ENCODE data around the gene MIPEP.

MIPEP gene

GRCh38 chr13:23735329-23735728 lies 153.9 kb downstream of the MIPEP start:
- H3K4me3 ChIP-seq (ENCODE audit: low read depth, low read length): no peak overlapping the region
- DNase-seq (ENCODE audit: low read depth): no peak
- TF ChIP-seq CTCF (IDR thresholded peaks at IDR 0.05; ENCODE audit: insufficient read depth, low read depth, low read length, missing control alignments): no peak

- no peak for TF ChIP-seq CTCF (IDR thresholded peaks at IDR 0.05; ENCODE audit: insufficient read depth, low read depth, low read length, missing control alignments)
- H3K4me3 ChIP-seq (ENCODE audit: low read depth, low read length): no peak overlapping the region
- DNase-seq (ENCODE audit: low read depth): no peak
These were observed 157.5 kb downstream of the MIPEP start for GRCh38 chr13:23731709-23732108.

GRCh38 chr13:23730251-23730650 lies 158.9 kb downstream of the MIPEP start:
- no peak for TF ChIP-seq CTCF (IDR thresholded peaks at IDR 0.05; ENCODE audit: insufficient read depth, low read depth, low read length, missing control alignments)
- no peak overlapping the region for H3K4me3 ChIP-seq (ENCODE audit: low read depth, low read length)
- no peak for DNase-seq (ENCODE audit: low read depth)

DNA sequence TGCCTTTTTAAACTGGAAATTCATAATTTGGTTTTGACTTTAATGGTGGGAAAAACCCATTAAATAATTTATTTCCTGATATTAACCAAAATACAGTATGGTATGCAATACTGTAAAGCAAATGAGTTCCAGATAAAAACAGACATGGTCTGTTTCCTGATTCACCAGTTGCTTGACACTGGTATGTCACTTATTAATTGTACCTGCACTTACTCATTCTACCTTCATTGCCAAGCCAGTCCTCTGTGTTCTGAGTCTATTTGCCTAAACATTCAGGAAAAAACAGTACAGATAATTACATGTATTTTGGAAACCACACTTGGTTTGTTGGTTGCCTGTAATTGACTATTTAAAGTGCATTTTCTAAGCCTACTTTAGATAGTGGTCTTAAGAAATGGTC lies 159.7 kb downstream of the MIPEP start:
- H3K4me3 ChIP-seq (ENCODE audit: low read depth, low read length): no peak overlapping the region
- TF ChIP-seq CTCF (IDR thresholded peaks at IDR 0.05; ENCODE audit: insufficient read depth, low read depth, low read length, missing control alignments): no peak
- no peak for DNase-seq (ENCODE audit: low read depth)

- no peak for TF ChIP-seq CTCF (IDR thresholded peaks at IDR 0.05; ENCODE audit: insufficient read depth, low read depth, low read length, missing control alignments)
- DNase-seq (ENCODE audit: low read depth): no peak
- H3K4me3 ChIP-seq (ENCODE audit: low read depth, low read length): no peak overlapping the region
These were observed 160.4 kb downstream of the MIPEP start for GRCh38 chr13:23728807-23729206.

GRCh38 chr13:23725922-23726321 lies 163.3 kb downstream of the MIPEP start:
- no peak overlapping the region for H3K4me3 ChIP-seq (ENCODE audit: low read depth, low read length)
- no peak for DNase-seq (ENCODE audit: low read depth)
- no peak for TF ChIP-seq CTCF (IDR thresholded peaks at IDR 0.05; ENCODE audit: insufficient read depth, low read depth, low read length, missing control alignments)

DNA sequence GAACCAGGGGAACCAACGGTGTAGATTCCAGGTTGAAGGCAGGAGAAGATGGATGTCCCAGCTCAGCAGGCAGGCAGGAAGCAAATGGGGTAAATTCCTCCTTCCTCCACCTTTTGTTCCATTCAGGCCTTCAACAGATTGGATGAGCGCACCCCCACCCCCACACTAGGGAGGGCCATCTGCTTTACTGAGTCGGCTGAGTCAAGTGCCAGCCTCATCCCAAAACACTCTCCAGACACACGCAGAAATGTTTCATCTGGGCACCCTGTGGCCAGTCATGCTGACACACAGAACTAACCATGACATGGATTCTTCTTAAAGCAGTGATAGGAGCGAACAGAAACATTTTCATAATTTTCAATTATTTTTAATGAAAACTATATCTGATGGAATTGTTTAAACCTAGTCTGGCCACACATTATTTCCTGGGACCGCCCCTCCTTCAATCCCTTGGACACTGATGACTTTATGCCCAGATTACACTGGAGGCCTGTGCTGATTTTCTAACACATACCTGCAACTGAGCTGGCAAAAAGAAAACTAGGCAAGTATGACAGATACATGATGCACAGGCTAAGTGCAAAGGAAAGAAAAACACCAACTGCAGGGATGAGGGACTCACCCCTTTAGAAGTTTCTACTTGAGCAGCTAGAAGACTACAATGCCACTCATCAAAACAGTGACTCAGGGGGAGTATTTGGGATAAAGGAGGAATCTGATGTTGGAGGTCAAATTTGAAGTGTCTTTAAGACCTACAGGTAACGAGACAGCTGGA lies 164.8 kb downstream of the MIPEP start:
- no peak overlapping the region for H3K4me3 ChIP-seq (ENCODE audit: low read depth, low read length)
- DNase-seq (ENCODE audit: low read depth): no peak
- TF ChIP-seq CTCF (IDR thresholded peaks at IDR 0.05; ENCODE audit: insufficient read depth, low read depth, low read length, missing control alignments): no peak
